Posterior vena cava (tissue), 2 donors: Measurements from ENCODE around the gene CAMSAP1. TPM values are rescaled to one million over a fixed set of nuclear protein-coding genes. Genes with fewer than 3 reads are reported as not detected.

Experiments
- DNase-seq: peaks from one replicate; pipeline ENCODE4 v3.0.0-alpha.2; 2020; ENCODE audit warnings: low spot score
- intact Hi-C, 2 donors: fragments of 100-400 bp; cut with DNase I; formaldehyde crosslinking; loops; one replicate each; pipeline versions ENCODE4 v1.14.1 to v1.14.2; 2022 to 2023
- total RNA-seq, 2 donors: library from RNA; stranded (reverse); fragmentation: NEBNext Ultra II Directional; extraction: Animal tissue kit (Norgen Biotek cat#: 25700); gene quantifications; one replicate each; pipeline ENCODE4 v1.2.1, GENCODE V29; 2021
- donor health status: DM: yes; HTN: yes; CAD: no.
- donor health status: DM: yes; HTN: yes; CAD: no.

The CAMSAP1 gene
- total RNA-seq, 2 donors from 2014 or later = 20.8 to 24.1 TPM

DNA sequence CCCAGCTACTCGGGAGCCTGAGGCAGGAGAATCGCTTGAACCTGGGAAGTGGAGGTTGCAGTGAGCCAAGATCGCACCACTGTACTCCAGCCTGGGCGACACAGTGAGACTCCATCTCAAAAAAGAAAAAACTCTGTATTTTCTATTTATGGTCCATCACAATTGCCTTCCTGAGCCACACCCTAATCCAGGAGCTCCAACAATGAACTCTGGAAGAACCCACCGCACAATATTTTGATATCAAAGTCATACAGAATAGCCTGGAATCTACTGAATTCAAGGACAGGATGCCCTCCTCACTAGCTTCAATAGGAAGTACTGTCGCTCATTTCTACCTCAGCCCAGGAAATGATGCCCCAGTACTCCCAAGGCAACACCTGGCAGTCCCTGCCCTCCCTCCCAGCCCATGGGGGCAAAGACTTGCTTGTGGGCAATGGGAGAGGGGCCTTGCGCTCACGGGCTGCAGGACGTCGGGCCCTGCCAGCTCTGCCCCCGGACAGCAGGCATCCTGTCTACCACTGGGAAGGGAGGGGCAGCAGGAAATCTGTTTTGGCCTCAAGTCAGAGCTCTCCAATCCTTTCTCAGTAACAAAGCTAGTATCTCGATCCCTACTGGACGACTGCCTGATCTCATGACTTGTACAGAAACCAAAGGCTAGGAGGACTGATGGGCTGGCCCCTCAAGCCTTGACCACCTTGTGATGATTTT, 34.1 kb upstream of the CAMSAP1 start:
- intact Hi-C loops = no loop called here
- no peak for DNase-seq

DNA sequence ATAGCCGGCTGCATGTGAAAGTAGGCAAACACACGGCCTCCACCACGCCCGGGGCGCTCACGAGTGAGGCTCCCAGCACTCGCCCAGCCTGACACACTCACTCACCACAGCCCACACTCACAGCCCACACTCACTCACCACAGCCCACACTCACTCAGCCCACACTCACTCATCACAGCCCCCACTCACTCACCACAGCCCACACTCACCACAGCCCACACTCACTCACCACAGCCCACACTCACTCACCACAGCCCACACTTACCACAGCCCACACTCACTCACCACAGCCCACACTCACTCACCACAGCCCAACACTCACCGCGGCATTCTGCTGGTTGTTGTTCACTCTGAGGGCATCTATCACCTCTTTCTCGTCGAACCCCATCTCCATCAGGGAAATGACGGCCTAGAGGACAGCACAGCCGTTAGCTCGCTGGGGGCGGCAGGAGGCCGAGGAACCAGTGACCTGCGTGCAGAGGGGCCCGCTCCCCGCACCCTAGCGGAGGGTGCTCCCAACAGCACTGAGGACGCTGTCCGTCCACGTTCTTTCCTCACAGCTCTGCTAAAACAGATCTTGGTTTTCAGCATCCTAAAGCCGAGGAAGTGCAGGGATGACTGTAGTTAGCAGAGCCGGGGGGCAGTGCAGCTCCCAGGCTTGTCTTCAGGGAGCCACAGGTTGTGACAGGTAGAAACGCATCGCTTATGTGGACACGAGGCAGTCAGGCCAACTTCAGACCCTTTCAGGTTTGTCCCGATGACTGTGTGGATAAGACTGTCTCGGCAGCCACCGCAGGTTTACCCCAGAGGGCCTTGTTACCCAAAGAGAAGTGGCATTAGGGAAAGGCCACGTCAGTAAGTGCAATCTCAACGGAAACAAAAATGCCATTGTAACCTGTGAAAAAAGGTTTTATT, 32.3 kb upstream of the CAMSAP1 start:
- DNase-seq = no peak
- intact Hi-C loops = no loop called here

DNA sequence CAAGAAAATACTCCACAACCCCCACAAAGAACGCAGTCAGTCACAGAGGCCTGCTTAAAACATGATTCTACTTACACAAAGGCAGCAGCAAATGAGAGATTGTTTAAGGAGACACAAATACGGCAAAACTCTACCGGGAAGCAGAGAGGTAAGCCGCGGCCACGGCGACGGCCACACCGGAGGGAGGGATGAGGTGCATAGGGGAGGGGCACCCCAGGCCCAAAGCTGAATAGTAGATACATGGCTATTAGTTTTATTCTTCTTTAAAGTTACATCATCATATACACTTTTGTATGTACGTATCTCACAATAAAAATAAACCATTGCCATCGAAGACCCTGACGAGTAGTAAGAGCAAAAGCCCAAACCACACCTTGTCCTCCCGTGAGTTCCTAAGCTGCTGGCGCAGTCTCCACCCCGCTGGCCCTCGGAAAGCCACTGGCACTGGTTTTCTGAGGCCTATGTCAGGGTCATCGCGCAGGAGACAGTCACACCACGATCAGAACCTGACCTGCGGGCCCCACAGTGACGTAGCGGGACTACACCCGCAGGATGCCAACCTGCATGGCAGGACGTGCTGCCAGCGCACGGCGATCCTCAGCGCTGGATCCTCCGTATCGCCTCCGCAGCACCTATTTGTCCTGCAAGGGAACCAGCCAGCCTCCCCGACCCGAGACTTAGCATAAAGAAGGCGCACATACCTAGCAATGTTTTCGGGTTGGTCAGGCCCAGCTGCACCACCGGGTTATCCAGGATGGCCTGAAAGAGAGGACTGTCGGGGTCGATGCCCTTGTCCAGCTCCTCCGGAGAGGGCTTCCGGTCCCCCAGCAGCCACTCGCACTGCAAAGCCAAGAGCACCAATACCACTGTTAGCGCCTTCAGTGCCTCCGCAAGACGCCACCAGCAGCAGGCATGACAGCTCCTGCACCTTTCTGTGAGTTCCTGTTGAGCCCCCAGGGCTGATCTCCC, 30.5 kb upstream of the CAMSAP1 start:
- no peak for DNase-seq
- intact Hi-C loops = no loop called here

DNA sequence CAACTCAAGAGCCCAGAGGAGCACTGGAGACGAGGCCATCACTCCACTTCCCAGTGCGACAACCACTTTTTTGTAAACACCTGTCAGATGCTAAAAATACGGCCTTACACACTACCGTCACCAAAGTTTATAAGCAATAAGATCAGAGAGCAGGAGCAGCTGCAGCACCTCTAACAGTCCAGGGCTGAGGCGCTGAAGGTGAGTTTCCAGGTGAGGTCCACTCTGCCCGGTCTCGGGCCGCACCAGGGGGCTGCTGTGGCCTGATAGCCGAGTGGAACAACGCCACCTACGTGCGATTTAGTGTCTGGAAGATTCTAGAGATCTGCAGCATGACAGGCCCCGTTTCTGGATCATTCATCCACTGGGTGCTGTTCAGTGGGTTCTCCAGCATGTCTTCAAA, 25.8 kb upstream of the CAMSAP1 start:
- DNase-seq = no peak
- intact Hi-C loops = no loop called here

DNA sequence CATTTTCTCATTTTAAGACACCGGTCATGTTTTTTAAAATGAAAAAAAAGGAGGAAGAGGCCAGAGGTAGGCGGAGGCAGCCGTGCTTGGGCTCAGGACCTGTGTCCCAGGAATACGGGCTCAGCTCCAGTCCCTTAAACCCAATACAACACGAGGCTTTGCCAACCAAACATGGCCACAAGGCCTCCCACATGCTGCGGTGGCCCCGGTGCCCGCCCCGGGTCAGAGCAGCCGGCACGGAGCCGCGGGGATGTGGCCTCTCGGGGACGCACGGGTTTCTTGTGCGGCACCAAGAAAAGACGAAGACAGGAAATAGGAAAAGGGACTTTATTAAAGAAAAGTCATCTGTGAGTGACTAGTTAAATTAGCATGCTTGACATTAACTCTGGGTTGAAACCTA, 25.3 kb upstream of the CAMSAP1 start:
- no peak for DNase-seq
- intact Hi-C loops = no loop called here

DNA sequence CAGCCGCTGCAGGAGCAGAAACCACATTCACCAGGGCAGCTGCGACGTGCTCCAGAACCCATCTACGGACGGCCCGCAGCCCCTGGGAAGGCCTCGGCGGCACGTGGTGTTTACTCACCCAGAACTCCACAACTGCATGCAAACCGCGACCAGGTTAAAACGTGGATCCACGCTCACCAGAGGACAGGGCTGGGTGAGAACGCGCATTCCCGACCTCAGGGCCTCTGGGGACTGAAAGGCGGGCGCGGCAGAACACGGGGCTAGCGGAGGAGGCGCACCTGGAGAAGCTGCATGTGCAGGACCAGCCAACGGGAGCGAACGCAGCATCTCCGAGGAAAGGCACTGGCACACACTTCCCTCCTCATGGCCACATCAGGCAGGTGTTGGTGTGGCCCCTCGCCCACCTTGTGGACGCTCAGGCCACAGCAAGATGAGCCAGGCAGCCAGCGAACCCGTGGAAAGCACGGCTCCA, 24.0 kb upstream of the CAMSAP1 start:
- intact Hi-C loops = no loop called here
- no peak for DNase-seq

DNA sequence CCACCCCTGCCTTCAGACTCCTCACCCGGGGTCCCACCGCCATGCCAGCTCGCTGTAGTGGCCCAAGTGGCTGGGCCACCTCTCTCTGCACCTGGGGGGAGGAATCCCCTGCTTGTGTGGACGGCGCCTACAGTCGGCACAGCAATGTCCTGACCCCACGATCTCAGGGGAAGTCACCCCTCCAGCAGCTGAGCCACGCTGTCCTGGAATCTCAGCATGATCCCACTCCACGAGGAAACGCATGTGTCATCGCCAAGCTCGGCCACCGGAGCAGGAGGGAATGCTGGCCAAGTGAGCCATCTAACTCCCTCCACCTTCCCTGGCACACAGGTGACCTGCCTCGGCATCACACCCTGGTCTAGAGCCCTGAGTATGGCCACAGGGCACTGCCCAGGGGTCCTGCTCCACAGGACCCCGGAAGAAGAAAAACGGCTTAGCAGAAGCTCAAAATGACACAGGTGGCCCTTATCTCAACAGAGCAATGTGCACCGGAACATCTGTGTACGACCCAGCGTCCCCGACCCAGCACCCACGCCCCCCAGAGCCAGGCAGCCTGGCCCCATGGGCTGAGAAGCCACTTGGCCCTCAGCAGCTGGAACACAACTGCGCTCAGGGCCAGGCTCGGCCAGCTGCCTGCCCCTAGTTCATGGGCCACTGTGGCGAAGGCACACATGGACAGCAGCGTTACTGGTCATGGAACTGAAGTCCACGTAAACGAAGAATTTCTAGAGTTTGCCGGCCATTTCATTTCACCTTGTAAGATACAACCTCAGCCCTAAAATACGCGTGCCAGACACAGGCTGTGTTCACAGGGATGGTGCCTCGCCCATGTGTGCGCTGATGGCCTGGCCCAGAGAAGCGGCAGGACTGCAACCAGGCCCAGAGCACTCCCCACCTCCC, 23.4 kb upstream of the CAMSAP1 start:
- DNase-seq = no peak
- intact Hi-C loops = no loop called here

DNA sequence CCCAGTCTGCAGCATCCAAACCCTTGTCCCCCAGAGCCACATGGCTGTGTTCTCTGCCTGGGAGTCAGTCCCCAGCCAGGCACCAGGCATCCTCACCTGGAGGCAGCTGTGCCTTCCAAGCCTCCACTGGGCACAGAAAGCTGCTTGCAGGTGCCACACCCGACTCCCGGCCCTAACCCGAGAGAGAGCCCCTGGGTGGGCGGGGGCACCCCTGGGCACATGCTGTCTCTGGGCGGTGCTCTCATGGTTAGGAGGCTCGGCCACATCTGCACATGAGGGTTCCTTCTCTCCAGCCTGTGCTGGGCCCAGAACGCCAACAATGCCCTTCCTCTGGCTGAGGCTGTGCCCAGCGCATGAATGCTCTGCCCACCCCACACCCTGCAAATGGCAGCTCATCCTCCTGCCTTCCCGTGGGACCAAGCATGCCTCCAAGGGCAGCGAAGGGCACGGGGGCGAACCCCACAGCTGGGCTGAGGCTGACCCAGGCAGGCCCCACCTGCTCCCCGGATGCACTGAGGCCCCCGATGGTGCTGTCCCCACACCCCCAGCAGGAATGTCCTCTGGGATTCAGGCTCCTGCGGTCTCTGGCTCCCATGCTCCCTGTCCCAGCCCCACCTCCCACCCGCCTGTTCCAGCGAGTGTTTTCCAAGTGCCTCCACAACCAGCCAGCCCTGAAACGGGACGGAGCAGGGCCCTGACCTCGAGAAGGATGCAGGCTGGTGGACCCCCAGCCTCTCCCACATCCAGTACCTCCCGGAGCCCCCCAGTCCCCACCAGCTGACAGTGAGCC, 22.5 kb upstream of the CAMSAP1 start:
- intact Hi-C loops = no loop called here
- DNase-seq = no peak

DNA sequence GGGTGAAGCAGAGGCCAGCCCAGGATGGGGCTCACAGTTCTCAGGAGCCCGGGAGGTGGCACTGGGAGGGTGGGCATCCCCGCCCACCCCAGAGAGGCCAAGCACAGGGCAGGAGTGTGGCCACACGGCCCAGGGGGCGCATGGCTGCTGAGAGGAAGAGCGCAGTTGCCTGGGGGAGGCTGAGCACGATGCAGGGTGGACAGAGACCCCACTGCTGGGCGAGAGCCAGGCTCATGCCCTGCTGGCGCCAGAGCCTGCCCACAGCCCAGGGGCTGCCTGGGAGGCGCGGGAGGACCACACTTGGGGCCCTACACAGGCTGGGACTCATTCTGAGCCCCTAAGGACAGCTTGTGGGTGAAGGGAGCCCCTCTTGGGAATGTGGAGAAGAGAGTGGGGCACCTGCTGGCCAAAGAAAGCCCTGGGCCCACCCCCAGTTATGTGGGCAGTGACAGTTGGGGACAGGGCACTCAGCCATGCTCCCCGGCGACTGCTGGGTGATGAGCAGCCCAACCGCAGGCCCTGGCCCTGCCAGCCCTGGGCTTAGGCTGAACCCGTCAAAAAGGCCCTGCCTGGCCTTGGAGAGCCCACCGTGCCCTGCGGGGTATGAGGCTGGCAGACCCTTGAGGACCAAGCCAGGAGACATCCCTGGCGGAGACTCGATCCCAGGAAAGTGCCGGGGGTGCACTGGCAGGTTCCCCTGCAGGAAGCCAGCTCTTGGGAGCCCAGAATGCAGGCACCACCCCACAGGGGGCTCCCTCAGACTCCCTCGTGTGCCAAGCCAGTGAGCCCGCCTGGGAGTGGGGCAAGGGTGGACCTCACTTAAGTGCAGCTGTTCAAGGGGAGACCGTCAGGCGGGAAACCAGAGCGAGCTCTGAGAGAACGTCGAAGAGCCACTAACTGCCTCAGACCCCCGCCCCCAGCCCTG, 21.6 kb upstream of the CAMSAP1 start:
- no peak for DNase-seq
- intact Hi-C loops = no loop called here

DNA sequence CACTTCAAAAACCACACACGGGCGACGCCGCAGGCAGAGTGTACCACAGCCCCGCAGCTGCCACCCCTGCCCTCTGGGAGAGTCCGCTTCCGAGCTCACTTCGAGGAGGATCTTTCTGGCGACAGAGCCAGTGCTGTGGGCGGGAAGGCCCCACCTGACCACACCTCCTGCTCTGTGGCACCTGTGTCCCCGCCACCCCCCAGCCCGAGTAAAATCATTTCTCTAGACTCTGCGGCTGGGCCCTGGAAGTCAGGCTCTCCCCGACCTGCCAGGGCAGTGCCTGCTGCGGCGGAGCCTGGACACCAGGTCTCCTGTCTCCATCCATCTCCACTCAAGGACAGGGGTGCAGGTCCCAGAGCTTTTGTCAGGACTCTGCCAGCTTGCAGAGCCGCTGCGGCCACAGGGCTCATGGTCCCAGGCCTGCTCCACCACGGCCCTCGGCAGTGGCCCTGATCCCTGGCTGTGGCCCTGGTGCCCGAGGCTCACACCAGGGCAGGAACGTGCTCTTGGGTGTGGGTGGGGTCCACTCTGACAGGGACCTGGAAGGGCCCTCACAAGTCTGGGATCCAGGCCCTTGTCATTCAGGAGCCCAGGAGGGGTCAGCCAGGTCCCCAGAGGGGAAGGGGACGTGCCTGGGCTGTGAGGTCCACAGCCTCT, 20.9 kb upstream of the CAMSAP1 start:
- intact Hi-C loops = no loop called here
- no peak for DNase-seq

DNA sequence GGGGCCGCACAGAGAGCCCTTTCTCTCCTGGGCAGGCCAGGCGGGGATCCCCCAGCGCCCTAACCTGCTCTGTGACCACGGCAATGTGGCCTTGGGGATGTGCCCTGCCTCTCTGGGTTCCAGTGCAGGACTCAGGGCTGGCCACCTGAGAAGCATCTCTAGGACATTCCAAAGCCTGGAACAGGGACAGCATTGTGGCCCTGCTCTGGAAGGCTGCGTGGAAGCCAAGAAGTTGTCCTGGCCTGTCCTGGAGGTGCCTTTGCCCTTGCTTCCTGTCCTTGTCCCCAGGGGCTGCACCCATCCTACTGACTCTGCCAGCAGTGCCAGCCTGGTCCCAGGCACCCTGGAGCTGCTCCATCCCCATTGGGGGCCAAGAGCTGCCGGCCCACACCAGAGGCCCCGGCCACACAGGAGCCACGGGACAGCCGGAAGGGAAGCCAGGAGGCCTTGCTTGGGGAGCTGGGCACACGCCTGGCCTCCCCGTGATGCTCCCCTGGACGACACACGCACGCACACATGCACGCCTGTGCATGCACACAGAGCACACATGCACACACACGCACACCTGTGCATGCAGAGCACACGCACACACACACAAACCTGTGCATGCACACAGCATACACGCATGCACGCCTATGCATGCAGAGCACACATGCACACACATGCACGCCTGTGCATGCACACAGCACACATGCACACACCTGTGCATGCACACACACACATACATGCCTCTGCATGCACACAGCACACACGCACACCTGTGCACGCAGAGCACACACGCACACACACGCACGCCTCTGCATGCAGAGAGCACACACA, 20.1 kb upstream of the CAMSAP1 start:
- no peak for DNase-seq
- intact Hi-C loops = no loop called here

DNA sequence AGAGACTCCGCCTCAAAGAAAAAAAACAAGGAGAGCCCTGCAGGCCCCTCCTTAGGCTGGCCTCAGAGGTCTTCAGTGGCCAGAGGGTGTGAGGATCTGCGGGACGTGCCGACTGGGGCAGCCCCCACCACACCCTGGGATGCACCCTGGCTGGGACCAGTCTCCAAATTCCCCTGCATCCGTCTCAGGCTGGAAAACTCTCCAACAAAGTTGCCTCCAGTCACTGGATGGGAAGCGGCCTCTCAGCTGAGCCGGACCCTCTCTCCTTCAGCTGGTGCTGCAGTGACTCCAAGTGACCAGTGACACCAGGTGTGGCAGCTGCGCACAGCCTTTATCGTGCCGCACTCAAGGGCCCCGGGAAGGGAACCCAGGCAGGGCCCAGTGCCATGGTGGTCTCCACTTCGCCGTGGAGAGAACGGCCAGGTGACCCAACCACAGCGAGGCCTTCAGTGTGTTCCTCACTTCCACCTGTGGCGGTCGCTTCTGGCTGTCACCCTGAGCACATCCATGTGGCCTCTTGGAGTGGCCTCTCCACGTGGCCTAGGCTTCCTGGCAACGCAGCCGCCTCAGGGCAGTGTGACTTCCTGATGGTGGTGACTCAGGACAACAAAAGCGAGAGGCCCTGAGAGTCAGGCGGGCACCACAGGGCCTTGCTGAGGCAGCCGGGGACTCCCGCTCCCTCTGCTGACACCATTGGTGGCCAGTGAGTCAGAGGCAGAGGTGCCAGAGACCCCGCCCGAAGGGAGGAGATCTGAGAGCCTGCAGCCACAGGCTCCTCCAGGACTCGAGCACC, 19.3 kb upstream of the CAMSAP1 start:
- intact Hi-C loops = no loop called here
- peak; percentile 89 for DNase-seq

DNA sequence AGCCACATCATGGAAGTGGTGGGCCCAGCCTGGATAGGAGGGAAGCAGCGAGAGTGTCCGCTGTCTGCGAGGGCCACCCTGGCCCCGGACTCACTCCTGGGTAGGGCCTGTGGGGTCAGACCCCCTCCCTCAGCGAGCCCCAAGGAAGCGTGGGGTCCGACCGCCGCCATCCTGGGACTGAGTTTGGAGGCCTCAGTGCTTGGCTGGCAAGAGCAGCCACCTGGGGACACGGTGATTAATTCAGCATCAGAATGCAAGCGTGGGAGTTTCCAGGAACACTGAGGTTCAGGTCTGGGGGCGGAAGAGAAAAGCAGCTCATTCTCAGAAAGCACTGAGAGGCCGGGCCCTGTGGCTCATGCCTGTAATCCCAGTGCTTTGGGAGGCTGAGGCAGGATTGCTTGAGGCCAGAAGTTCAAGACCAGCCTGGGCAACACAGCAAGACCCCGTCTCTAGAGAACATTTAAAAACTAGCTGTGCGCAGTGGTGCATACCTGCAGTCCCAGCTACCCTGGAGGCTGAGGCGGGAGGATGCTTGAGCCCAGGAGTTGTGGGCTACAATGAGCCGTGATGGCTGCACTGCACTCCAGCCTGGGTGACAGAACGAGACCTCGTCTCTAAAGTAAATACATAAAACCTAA, 18.3 kb upstream of the CAMSAP1 start:
- DNase-seq = no peak
- intact Hi-C loops = no loop called here

DNA sequence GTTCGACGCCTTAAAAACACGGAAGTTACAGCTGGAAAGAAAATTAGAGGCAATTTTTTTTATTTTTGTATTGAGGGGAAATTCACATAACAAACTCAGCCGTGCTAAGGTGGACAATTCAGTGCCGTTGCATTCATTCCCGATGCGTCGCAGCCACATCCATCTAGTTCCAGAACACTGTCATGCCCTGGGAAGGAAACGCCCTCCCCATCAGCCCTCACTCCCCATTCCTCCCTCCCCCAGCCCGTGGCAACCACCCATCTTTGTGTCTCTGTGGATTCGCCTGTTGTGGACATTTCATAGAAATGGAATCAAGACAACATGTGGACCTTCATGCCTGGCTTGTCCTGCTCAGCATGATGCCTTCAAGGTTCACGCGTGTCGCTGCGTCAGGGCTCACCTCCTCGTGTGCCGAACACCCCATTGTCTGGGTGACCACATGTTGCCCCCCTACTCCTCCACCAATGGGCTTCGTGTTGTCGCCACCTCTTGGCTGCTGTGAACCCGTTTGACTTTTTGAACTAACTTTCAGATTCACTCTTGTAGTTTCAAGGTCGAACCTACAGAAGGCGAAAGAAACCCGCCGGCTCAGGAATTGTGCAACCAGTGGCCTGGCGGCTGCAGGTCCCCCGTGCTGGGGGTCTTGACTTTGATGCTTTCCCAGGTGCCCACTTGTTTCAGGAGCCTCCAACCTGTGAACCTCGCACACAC, 17.4 kb upstream of the CAMSAP1 start:
- intact Hi-C loops = no loop called here

More for the DNA sequence above, 17.4 kb upstream of the CAMSAP1 start:
- DNase-seq = no peak
